ENCODE data around the gene MACF1. TPM values are rescaled to one million over a fixed set of nuclear protein-coding genes. Genes with fewer than 3 reads are reported as not detected.
"Not testable (repeated sequence)": the region's sequence is repeated elsewhere in the genome, so short reads cannot be mapped to it uniquely, and the experiment has no call there.

Gene MACF1
- total and polyA plus RNA-seq, 4 donors = 23.3 to 216 (median 51.2) TPM

DNA sequence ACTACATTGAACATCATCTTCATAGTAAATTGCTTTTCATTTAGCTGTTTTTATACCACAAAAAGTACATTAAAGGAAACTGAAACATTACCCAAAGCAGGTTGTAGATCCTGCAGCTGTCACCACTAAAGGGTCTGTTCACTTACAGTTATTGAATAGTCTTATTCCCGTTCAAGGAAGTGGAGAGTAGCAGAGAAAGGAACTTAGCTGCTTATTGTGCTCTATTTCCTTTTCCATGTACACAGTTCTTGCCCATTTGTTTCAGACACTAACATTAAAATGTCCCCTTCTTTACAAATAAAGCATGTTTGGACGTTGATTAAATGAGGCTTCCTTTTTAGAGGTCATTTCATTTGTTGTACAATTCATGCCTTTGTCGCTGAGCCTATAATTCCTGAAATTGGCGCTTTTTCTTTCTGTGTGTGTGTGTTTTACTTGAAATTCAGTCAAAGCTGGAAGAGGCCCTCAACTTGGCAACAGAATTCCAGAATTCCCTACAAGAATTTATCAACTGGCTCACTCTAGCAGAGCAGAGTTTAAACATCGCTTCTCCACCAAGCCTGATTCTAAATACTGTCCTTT, 242.6 kb downstream of the MACF1 start:
- no peaks in the 10 kb centered on the region for H3K9me3 ChIP-seq (ENCODE audit: control insufficient read depth in 4 of 4, low read length in 3 of 4)
- H3K27ac ChIP-seq (ENCODE audit: low read depth in 1 of 2, low read length in 2 of 2) = peak overlapping the region in 1 of 2 donors; percentile 22
- H3K27me3 ChIP-seq (ENCODE audit: control insufficient read depth in 4 of 4, insufficient read depth in 4 of 4, low read length in 3 of 4) = no peaks in the 10 kb centered on the region
- H3K9ac ChIP-seq (ENCODE audit: low read depth in 1 of 2, low read length in 2 of 2) = no peak overlapping the region
- whole genome bisulfite sequencing = 85% methylated on average over 5 of the region's 5 CpGs
- peaks cover 0 to 10% (median 5%) of the 10 kb centered on the region in 4 donors for H3K4me1 ChIP-seq (ENCODE audit: control insufficient read depth in 4 of 4, insufficient read depth in 4 of 4, low read length in 3 of 4)
- TF ChIP-seq, protein P1, sequence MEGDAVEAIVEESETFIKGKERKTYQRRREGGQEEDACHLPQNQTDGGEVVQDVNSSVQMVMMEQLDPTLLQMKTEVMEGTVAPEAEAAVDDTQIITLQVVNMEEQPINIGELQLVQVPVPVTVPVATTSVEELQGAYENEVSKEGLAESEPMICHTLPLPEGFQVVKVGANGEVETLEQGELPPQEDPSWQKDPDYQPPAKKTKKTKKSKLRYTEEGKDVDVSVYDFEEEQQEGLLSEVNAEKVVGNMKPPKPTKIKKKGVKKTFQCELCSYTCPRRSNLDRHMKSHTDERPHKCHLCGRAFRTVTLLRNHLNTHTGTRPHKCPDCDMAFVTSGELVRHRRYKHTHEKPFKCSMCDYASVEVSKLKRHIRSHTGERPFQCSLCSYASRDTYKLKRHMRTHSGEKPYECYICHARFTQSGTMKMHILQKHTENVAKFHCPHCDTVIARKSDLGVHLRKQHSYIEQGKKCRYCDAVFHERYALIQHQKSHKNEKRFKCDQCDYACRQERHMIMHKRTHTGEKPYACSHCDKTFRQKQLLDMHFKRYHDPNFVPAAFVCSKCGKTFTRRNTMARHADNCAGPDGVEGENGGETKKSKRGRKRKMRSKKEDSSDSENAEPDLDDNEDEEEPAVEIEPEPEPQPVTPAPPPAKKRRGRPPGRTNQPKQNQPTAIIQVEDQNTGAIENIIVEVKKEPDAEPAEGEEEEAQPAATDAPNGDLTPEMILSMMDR (IDR thresholded peaks at IDR 0.05; ENCODE audit: low read depth, low read length, missing input control) = no peak
- TF ChIP-seq, protein P2, sequence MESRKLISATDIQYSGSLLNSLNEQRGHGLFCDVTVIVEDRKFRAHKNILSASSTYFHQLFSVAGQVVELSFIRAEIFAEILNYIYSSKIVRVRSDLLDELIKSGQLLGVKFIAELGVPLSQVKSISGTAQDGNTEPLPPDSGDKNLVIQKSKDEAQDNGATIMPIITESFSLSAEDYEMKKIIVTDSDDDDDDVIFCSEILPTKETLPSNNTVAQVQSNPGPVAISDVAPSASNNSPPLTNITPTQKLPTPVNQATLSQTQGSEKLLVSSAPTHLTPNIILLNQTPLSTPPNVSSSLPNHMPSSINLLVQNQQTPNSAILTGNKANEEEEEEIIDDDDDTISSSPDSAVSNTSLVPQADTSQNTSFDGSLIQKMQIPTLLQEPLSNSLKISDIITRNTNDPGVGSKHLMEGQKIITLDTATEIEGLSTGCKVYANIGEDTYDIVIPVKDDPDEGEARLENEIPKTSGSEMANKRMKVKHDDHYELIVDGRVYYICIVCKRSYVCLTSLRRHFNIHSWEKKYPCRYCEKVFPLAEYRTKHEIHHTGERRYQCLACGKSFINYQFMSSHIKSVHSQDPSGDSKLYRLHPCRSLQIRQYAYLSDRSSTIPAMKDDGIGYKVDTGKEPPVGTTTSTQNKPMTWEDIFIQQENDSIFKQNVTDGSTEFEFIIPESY (IDR thresholded peaks at IDR 0.05) = no peak
- TF ChIP-seq GABPA (IDR thresholded peaks at IDR 0.05 in 1 of 2, conservative IDR thresholded peaks at IDR 0.05 in 1 of 2) (no peak), FOXA2 (IDR thresholded peaks at IDR 0.05) (no peak), HNF4G (IDR thresholded peaks at IDR 0.05) (no peak)
- no peak overlapping the region for H3K4me3 ChIP-seq (ENCODE audit: low read depth in 1 of 3, low read length in 3 of 3)
- peaks cover 7 to 74% (median 61%) of the 10 kb centered on the region in 4 donors for H3K36me3 ChIP-seq (ENCODE audit: control insufficient read depth in 4 of 4, insufficient read depth in 3 of 4, low read depth in 1 of 4, low read length in 3 of 4)
- no peak for DNase-seq (ENCODE audit: low spot score)

DNA sequence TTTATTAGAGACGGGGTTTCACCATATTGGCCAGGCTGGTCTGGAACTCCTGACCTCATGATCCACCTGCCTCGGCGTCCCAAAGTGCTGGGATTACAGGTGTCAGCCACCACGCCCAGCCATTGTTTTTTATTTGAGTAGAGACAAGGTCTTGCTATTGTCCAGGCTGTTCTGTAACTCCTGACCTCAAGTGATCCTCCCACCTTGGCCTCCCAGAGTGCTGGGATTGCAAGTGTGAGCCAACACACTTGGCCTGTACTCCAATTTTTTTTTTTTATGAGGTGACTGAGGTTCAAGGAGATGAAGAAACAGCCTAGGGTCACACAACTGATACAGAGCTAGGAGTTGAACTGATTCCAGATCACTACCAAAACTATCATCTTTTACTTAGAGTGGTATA, 245.5 kb downstream of the MACF1 start:
- Histone ChIP-seq H3K36me3 (ENCODE audit: control insufficient read depth in 4 of 4, insufficient read depth in 3 of 4, low read depth in 1 of 4, low read length in 3 of 4) (peaks cover 9 to 72% (median 61%) of the 10 kb centered on the region in 4 donors), H3K27ac (ENCODE audit: low read depth in 1 of 2, low read length in 2 of 2) (peak overlapping the region; percentile 45 to 75)
- peak in 1 of 2 donors; percentile 14 for TF ChIP-seq RXRA (IDR thresholded peaks at IDR 0.05)
- not testable (repeated sequence) for H3K9me3 ChIP-seq (ENCODE audit: control insufficient read depth in 4 of 4, low read length in 3 of 4); DNase-seq (ENCODE audit: low spot score); H3K27me3 ChIP-seq (ENCODE audit: control insufficient read depth in 4 of 4, insufficient read depth in 4 of 4, low read length in 3 of 4); H3K4me1 ChIP-seq (ENCODE audit: control insufficient read depth in 4 of 4, insufficient read depth in 4 of 4, low read length in 3 of 4); H3K9ac ChIP-seq (ENCODE audit: low read depth in 1 of 2, low read length in 2 of 2); H3K4me3 ChIP-seq (ENCODE audit: low read depth in 1 of 3, low read length in 3 of 3)
- 89% methylated on average over 4 of the region's 4 CpGs for WGBS

DNA sequence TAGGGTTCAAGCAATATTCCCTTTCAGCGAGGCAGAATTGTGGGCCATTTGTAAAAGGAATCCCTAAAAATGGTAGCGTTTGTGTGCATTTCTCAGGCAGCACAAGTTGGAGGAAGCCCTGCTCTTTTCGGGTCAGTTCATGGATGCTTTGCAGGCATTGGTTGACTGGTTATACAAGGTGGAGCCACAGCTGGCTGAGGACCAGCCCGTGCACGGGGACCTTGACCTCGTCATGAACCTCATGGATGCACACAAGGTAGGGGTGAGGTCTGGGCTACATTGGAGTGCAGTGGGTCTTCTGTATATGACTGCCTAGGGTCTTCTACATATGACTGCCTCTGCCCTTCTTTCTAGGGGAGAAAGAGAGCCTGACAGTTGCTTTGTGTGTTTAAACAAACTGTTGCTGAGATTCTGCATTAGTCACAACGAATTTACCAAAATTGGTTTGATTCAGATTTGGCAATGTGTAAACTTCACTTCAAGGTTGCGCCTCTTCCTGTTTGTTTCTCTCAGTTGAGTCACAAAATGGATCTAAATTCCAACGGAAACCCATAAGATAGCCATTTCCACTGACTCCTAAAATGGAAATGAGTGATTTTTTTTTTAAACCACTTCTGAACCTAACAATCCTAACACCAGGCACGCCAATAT, 246.6 kb downstream of the MACF1 start:
- H3K4me3 ChIP-seq (ENCODE audit: low read depth in 1 of 3, low read length in 3 of 3) = no peak overlapping the region
- DNase-seq (ENCODE audit: low spot score) = no peak
- no peaks in the 10 kb centered on the region for H3K27me3 ChIP-seq (ENCODE audit: control insufficient read depth in 4 of 4, insufficient read depth in 4 of 4, low read length in 3 of 4)
- H3K4me1 ChIP-seq (ENCODE audit: control insufficient read depth in 4 of 4, insufficient read depth in 4 of 4, low read length in 3 of 4) = peaks cover 0 to 10% (median 5%) of the 10 kb centered on the region in 4 donors
- peaks cover 8 to 71% (median 60%) of the 10 kb centered on the region in 4 donors for H3K36me3 ChIP-seq (ENCODE audit: control insufficient read depth in 4 of 4, insufficient read depth in 3 of 4, low read depth in 1 of 4, low read length in 3 of 4)
- no peak overlapping the region for H3K9ac ChIP-seq (ENCODE audit: low read depth in 1 of 2, low read length in 2 of 2)
- H3K27ac ChIP-seq (ENCODE audit: low read depth in 1 of 2, low read length in 2 of 2) = peak overlapping the region; percentile 87
- H3K9me3 ChIP-seq (ENCODE audit: control insufficient read depth in 4 of 4, low read length in 3 of 4) = no peaks in the 10 kb centered on the region
- WGBS = 39% methylated on average over 10 of the region's 10 CpGs
- TF ChIP-seq EGR1 (IDR thresholded peaks at IDR 0.05; ENCODE audit: low read depth in 2 of 2) = no peak
- TF ChIP-seq, protein P3, sequence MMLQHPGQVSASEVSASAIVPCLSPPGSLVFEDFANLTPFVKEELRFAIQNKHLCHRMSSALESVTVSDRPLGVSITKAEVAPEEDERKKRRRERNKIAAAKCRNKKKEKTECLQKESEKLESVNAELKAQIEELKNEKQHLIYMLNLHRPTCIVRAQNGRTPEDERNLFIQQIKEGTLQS (IDR thresholded peaks at IDR 0.05) = peak; percentile 28
- TF ChIP-seq RXRA (IDR thresholded peaks at IDR 0.05) = peak; percentile 86 to 90
- TF ChIP-seq RAD21 (IDR thresholded peaks at IDR 0.05) = no peak
- TF ChIP-seq, protein P4, sequence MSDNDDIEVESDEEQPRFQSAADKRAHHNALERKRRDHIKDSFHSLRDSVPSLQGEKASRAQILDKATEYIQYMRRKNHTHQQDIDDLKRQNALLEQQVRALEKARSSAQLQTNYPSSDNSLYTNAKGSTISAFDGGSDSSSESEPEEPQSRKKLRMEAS (IDR thresholded peaks at IDR 0.05) = no peak
- TF ChIP-seq, protein P5, sequence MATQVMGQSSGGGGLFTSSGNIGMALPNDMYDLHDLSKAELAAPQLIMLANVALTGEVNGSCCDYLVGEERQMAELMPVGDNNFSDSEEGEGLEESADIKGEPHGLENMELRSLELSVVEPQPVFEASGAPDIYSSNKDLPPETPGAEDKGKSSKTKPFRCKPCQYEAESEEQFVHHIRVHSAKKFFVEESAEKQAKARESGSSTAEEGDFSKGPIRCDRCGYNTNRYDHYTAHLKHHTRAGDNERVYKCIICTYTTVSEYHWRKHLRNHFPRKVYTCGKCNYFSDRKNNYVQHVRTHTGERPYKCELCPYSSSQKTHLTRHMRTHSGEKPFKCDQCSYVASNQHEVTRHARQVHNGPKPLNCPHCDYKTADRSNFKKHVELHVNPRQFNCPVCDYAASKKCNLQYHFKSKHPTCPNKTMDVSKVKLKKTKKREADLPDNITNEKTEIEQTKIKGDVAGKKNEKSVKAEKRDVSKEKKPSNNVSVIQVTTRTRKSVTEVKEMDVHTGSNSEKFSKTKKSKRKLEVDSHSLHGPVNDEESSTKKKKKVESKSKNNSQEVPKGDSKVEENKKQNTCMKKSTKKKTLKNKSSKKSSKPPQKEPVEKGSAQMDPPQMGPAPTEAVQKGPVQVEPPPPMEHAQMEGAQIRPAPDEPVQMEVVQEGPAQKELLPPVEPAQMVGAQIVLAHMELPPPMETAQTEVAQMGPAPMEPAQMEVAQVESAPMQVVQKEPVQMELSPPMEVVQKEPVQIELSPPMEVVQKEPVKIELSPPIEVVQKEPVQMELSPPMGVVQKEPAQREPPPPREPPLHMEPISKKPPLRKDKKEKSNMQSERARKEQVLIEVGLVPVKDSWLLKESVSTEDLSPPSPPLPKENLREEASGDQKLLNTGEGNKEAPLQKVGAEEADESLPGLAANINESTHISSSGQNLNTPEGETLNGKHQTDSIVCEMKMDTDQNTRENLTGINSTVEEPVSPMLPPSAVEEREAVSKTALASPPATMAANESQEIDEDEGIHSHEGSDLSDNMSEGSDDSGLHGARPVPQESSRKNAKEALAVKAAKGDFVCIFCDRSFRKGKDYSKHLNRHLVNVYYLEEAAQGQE (IDR thresholded peaks at IDR 0.05) = peak; percentile 51
- TF ChIP-seq TAF1 (conservative IDR thresholded peaks at IDR 0.05) = no peak
- TF ChIP-seq NR2F2 (IDR thresholded peaks at IDR 0.05) = peak; percentile 21
- TF ChIP-seq GABPA (IDR thresholded peaks at IDR 0.05 in 1 of 2, conservative IDR thresholded peaks at IDR 0.05 in 1 of 2) = peak in 1 of 2 donors; percentile 44
- peak; percentile 46 for TF ChIP-seq SP1 (IDR thresholded peaks at IDR 0.05)
- TF ChIP-seq, protein P1 (IDR thresholded peaks at IDR 0.05; ENCODE audit: low read depth, low read length, missing input control) = no peak
- no peak for TF ChIP-seq FOXA2 (IDR thresholded peaks at IDR 0.05)
- peak; percentile 39 to 47 for TF ChIP-seq HNF4A (conservative IDR thresholded peaks at IDR 0.05)
- TF ChIP-seq JUND (IDR thresholded peaks at IDR 0.05) = peak; percentile 66 to 70
